H1 (cell line): ENCODE results near the gene MIDN.

ENCODE experiments used
- BACH1 ChIP-seq: IDR thresholded peaks from 2 replicates; pipeline ENCODE4 v1.6.1; 2012; ENCODE audit warnings: low read length, improper control_type of control experiment
- BRCA1 ChIP-seq: IDR thresholded peaks from 2 replicates; pipeline ENCODE4 v1.6.1; 2012; ENCODE audit warnings: low read depth, low read length, improper control_type of control experiment
- CBX5 ChIP-seq: fragments of 300-800, 300-1000 bp; sonication (generic); IDR thresholded peaks from 2 replicates; pipeline ENCODE4 v1.7.1; 2016; ENCODE audit warnings: antibody characterized with exemption, low read length, low read depth
- CHD2 ChIP-seq: IDR thresholded peaks from 2 replicates; pipeline ENCODE4 v1.6.1; 2012; ENCODE audit warnings: low read length, improper control_type of control experiment
- CTBP2 ChIP-seq: IDR thresholded peaks from 2 replicates; pipeline ENCODE4 v1.7.0; 2011; ENCODE audit warnings: borderline replicate concordance, mild to moderate bottlenecking, moderate library complexity, mixed read lengths, low read length; ENCODE audit not compliant: insufficient read depth, insufficient read length
- CTCF ChIP-seq, 3 experiments: IDR thresholded peaks; 1 replicate in 2 of 3; 2 replicates in 1 of 3; pipeline versions ENCODE4 v1.5.1 to v1.6.1; 2011; ENCODE audit warnings: low read length in 3 of 3, mild to moderate bottlenecking in 3 of 3, inconsistent platforms in 2 of 3, low read depth in 1 of 3, moderate library complexity in 1 of 3; ENCODE audit not compliant: insufficient read depth in 1 of 3; ENCODE audit errors: control extremely low read depth in 1 of 3
- MAFK ChIP-seq: IDR thresholded peaks from 2 replicates; pipeline ENCODE4 v1.6.1; 2012; ENCODE audit warnings: low read depth, mild to moderate bottlenecking, improper control_type of control experiment, low read length
- RBBP5 ChIP-seq: IDR thresholded peaks from 2 replicates; pipeline ENCODE4 v1.7.1; 2012; ENCODE audit warnings: low read depth, mild to moderate bottlenecking, inconsistent platforms, low read length, moderate library complexity, borderline replicate concordance
- SIX5 ChIP-seq: IDR thresholded peaks from 2 replicates; pipeline ENCODE4 v1.6.1; 2011; ENCODE audit warnings: mild to moderate bottlenecking, low read depth, low read length
- ZNF274 ChIP-seq: IDR thresholded peaks from 2 replicates; pipeline ENCODE4 v1.7.0; 2012; ENCODE audit warnings: low read length, borderline replicate concordance; ENCODE audit errors: extremely low read depth

DNA sequence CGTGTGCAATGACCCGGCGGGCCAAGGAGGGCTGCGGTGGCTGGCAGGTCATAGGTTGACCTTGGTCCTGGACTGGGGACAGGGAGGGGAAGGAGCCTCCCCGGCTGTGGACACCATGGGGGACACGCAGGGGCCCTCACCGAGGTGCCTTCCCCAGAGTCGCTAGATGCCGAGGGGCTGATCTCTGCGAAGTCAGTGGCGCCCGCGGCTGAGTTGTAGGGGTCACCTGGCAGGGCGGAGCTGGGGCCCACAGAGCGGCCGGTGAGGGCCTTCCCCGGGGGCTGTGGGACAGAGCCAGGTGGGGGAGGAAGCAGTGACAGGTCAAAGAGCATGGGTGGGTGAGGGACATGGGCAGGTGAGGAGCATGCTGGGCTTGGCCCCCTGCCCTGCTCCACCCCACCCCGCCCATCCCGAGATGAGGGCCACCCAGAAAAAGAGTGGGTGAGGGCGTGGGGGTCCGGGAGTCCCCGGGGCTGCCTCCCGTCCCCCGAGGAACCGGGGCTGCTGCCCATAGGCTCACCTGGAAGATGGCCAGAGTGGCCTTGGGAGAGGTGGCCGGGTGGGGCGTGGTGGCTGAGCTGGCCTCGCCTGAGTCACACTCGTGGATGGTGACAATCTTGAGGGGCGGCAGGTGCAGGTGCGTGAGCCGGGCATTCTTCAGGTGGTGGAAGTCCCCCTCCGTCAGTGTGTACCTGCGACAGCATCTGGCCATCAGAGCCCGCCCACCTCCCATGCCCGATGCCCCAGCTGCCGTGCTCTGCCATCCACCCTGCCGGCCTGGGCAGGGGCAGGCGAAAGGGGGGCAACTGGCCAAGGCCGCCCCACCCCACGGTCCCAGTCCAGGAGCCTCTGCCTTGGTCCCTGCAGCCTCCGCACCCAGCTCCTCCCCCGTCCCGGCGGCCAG, 14.1 kb upstream of the MIDN start:
- TF ChIP-seq CBX5 (no peak), CTCF (IDR thresholded peaks at IDR 0.05; ENCODE audit: control extremely low read depth in 1 of 3, insufficient read depth in 1 of 3, low read depth in 1 of 3, low read length in 3 of 3) (no peak), ZNF274 (no peak), CHD2 (no peak), BRCA1 (no peak), CTBP2 (no peak), BACH1 (no peak), SIX5 (no peak), RBBP5 (no peak), MAFK (no peak)
